H9 (cell line): ENCODE results near the gene ICAM2. TPM values are rescaled to one million over a fixed set of nuclear protein-coding genes. Genes with fewer than 3 reads are reported as not detected.

Experiments
- DNase-seq: peaks from one replicate; pipeline ENCODE4 v3.0.0-alpha.2; 2017
- H2AFZ ChIP-seq: one replicate; pipeline ENCODE4 v1.6.1; 2013; ENCODE audit warnings: mild to moderate bottlenecking, low read length, control low read depth, moderate library complexity
- H2AK5ac ChIP-seq: 2 replicates; pipeline ENCODE4 v1.6.1; 2013; ENCODE audit warnings: low read length, control low read depth, mixed read lengths; ENCODE audit not compliant: insufficient read length
- H2BK120ac ChIP-seq: one replicate; pipeline ENCODE4 v1.6.1; 2013; ENCODE audit warnings: low read depth, mild to moderate bottlenecking, low read length, control low read depth, inconsistent platforms; ENCODE audit not compliant: poor library complexity, severe bottlenecking
- H2BK12ac ChIP-seq: 2 replicates; pipeline ENCODE4 v1.6.1; 2013; ENCODE audit warnings: low read length, control low read depth, mixed read lengths, low read depth; ENCODE audit not compliant: insufficient read length
- H2BK15ac ChIP-seq: 2 replicates; pipeline ENCODE4 v1.6.1; 2013; ENCODE audit warnings: low read depth, low read length, control low read depth
- H2BK20ac ChIP-seq: one replicate; pipeline ENCODE4 v1.6.1; 2013; ENCODE audit warnings: low read depth, mild to moderate bottlenecking, low read length, control low read depth, inconsistent platforms; ENCODE audit not compliant: poor library complexity, severe bottlenecking
- H2BK5ac ChIP-seq: 2 replicates; pipeline ENCODE4 v1.6.1; 2013; ENCODE audit warnings: low read length, control low read depth, mixed read lengths; ENCODE audit not compliant: insufficient read length
- H3K14ac ChIP-seq: 2 replicates; pipeline ENCODE4 v1.6.1; 2013; ENCODE audit warnings: low read length, control low read depth; ENCODE audit not compliant: insufficient read depth
- H3K18ac ChIP-seq: 2 replicates; pipeline ENCODE4 v1.6.1; 2013; ENCODE audit warnings: low read depth, mild to moderate bottlenecking, mixed read lengths, low read length, control low read depth; ENCODE audit not compliant: insufficient read length
- H3K23ac ChIP-seq: 2 replicates; pipeline ENCODE4 v1.6.1; 2013; ENCODE audit warnings: low read length, control low read depth, mixed read lengths, low read depth; ENCODE audit not compliant: insufficient read length
- H3K23me2 ChIP-seq: 2 replicates; pipeline ENCODE4 v1.6.1; 2013; ENCODE audit warnings: low read depth, mild to moderate bottlenecking, mixed read lengths, low read length, control low read depth; ENCODE audit not compliant: insufficient read length, poor library complexity, severe bottlenecking
- H3K27ac ChIP-seq: 2 replicates; pipeline ENCODE4 v1.5.1; 2013; ENCODE audit warnings: low read length, control low read depth, mixed read lengths, low read depth; ENCODE audit not compliant: insufficient read length
- H3K27me3 ChIP-seq: 2 replicates; pipeline ENCODE4 v1.6.1; 2013; ENCODE audit warnings: low read length, control low read depth, inconsistent platforms; ENCODE audit not compliant: insufficient read depth
- H3K4ac ChIP-seq: 2 replicates; pipeline ENCODE4 v1.6.1; 2013; ENCODE audit warnings: low read depth, mild to moderate bottlenecking, control low read depth, inconsistent platforms, low read length, moderate library complexity
- H3K4me1 ChIP-seq: 2 replicates; pipeline ENCODE4 v1.6.1; 2013; ENCODE audit warnings: low read length, control low read depth, inconsistent platforms; ENCODE audit not compliant: insufficient read depth
- H3K4me2 ChIP-seq: 2 replicates; pipeline ENCODE4 v1.6.1; 2013; ENCODE audit warnings: low read length, control low read depth, mixed read lengths; ENCODE audit not compliant: insufficient read length, insufficient read depth
- H3K56ac ChIP-seq: 2 replicates; pipeline ENCODE4 v1.6.1; 2013; ENCODE audit warnings: low read depth, mild to moderate bottlenecking, mixed read lengths, low read length, control low read depth; ENCODE audit not compliant: insufficient read length
- H3K79me1 ChIP-seq: 2 replicates; pipeline ENCODE4 v1.6.1; 2013; ENCODE audit warnings: low read depth, mild to moderate bottlenecking, moderate library complexity, low read length, control low read depth, inconsistent platforms; ENCODE audit not compliant: insufficient read depth, poor library complexity, severe bottlenecking
- H3K79me2 ChIP-seq: 2 replicates; pipeline ENCODE4 v1.6.1; 2013; ENCODE audit warnings: low read length, control low read depth, inconsistent platforms; ENCODE audit not compliant: insufficient read depth
- H3K9ac ChIP-seq: 2 replicates; pipeline ENCODE4 v1.6.1; 2013; ENCODE audit warnings: low read length, control low read depth, mixed read lengths; ENCODE audit not compliant: insufficient read length; ENCODE audit errors: extremely low read depth
- H3K9me3 ChIP-seq: one replicate; pipeline ENCODE4 v1.6.1; 2013; ENCODE audit warnings: low read depth, low read length, inconsistent platforms; ENCODE audit not compliant: control insufficient read depth
- H3T11ph ChIP-seq: one replicate; pipeline ENCODE4 v1.6.1; 2013; ENCODE audit warnings: mild to moderate bottlenecking, low read length, control low read depth, inconsistent platforms
- H4K20me1 ChIP-seq: one replicate; pipeline ENCODE4 v1.6.1; 2013; ENCODE audit not compliant: control insufficient read depth, insufficient read length, insufficient read depth
- H4K5ac ChIP-seq: 2 replicates; pipeline ENCODE4 v1.6.1; 2013; ENCODE audit warnings: low read depth, mild to moderate bottlenecking, mixed read lengths, low read length, control low read depth; ENCODE audit not compliant: insufficient read length
- H4K8ac ChIP-seq: replicated peaks from 2 replicates; pipeline ENCODE4 v1.6.1; 2013; ENCODE audit warnings: low read length, control low read depth, mixed read lengths, low read depth; ENCODE audit not compliant: insufficient read length
- H4K91ac ChIP-seq: 2 replicates; pipeline ENCODE4 v1.6.1; 2013; ENCODE audit warnings: low read depth, mild to moderate bottlenecking, moderate library complexity, mixed read lengths, low read length, control low read depth; ENCODE audit not compliant: insufficient read length
- H3K27ac Mint-ChIP-seq, 3 experiments: 2 replicates in 2 of 3; 3 replicates in 1 of 3; pipeline ENCODE4 v1.8.0; 2020 to 2021; ENCODE audit warnings: mixed read lengths in 3 of 3, mild to moderate bottlenecking in 1 of 3, moderate library complexity in 1 of 3
- H3K27me3 Mint-ChIP-seq: 2 replicates; pipeline ENCODE4 v1.8.0; 2021; ENCODE audit warnings: low read depth, mild to moderate bottlenecking, moderate library complexity, mixed read lengths
- H3K36me3 Mint-ChIP-seq, 3 experiments: 2 replicates in 2 of 3; 3 replicates in 1 of 3; pipeline ENCODE4 v1.8.0; 2020 to 2021; ENCODE audit warnings: low read depth in 3 of 3, mixed read lengths in 3 of 3; ENCODE audit not compliant: insufficient read depth in 1 of 3
- H3K4me1 Mint-ChIP-seq, 2 experiments: 2 replicates each; pipeline ENCODE4 v1.8.0; 2020; ENCODE audit warnings: mixed read lengths in 2 of 2
- H3K4me3 Mint-ChIP-seq, 2 experiments: 2 replicates in 1 of 2; 3 replicates in 1 of 2; pipeline ENCODE4 v1.8.0; 2020 to 2021; ENCODE audit warnings: mild to moderate bottlenecking in 2 of 2, mixed read lengths in 2 of 2, moderate library complexity in 1 of 2
- H3K9me3 Mint-ChIP-seq, 2 experiments: 2 replicates in 1 of 2; 3 replicates in 1 of 2; pipeline ENCODE4 v1.8.0; 2020; ENCODE audit warnings: mild to moderate bottlenecking in 2 of 2, mixed read lengths in 2 of 2, moderate library complexity in 1 of 2
- WGBS: extraction: QIAGEN DNeasy Blood & Tissue Kit; methylation state at CpG from one replicate; pipeline ENCODE4 v1.1.7; 2013; ENCODE audit warnings: missing lambda C conversion rate, low lambda C conversion rate, mixed read lengths; ENCODE audit not compliant: insufficient read length; ENCODE audit errors: extremely low coverage; 5-methylcytosine and 5-hydroxymethylcytosine counted together
- total RNA-seq: library from RNA; stranded (reverse); gene quantifications from 2 replicates; pipeline ENCODE4 v1.2.1, GENCODE V29; 2021
- TF ChIP-seq, protein P1 (sequence below): fragments of 200-600 bp; sonication (generic); conservative IDR thresholded peaks from 3 replicates; pipeline ENCODE4 v1.8.0; 2021; ENCODE audit warnings: antibody characterized with exemption, mild to moderate bottlenecking

Gene ICAM2
- total RNA-seq, 1 experiment from 2014 or later, result 0.28 TPM

DNA sequence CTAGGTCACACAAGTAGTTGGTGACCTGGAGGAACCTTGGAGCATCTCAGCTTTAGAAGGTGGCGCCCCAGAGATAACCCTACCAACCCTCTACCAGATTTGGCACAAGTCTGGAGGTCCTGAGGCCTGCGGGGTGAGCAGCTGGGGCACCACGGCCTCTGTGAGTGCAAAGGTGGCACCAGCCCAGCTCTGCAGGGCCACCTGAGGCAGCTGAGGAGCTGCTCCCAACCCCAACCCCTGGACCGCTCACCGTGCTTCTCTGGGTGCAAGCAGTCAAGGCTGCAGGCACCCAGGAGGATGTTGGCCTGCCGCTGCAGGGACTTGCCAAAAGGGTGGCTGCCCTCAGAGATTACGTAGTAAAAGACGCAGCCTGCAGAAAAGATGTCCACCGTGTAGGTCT is 28.4 kb upstream of the ICAM2 start:
- H3T11ph ChIP-seq, result no peak overlapping the region
- no peak overlapping the region for H3K27ac ChIP-seq
- H3K9me3 Mint-ChIP-seq, result no peaks in the 10 kb centered on the region
- no peaks in the 10 kb centered on the region for H3K79me2 ChIP-seq
- no peak overlapping the region for H3K14ac ChIP-seq
- no peak overlapping the region for H2AFZ ChIP-seq
- peaks cover 0 to 2% of the 10 kb centered on the region in 2 experiments; a peak in 1 of 4 replicates for H3K4me1 Mint-ChIP-seq
- DNase-seq, result no peak
- no peaks in the 10 kb centered on the region for H3K27me3 ChIP-seq
- no peak overlapping the region for H2BK120ac ChIP-seq
- H3K27ac Mint-ChIP-seq, result no peak overlapping the region
- no peak overlapping the region for H2AK5ac ChIP-seq
- no peak overlapping the region for H2BK15ac ChIP-seq
- H3K4me2 ChIP-seq, result no peak overlapping the region
- H4K5ac ChIP-seq, result no peak overlapping the region
- H3K56ac ChIP-seq, result no peak overlapping the region
- no peak overlapping the region for H2BK5ac ChIP-seq
- H3K4ac ChIP-seq, result no peak overlapping the region
- H3K79me1 ChIP-seq, result no peaks in the 10 kb centered on the region
- H3K4me3 Mint-ChIP-seq, result no peak overlapping the region
- H3K9ac ChIP-seq, result no peak overlapping the region
- no peak overlapping the region for H2BK12ac ChIP-seq
- H4K20me1 ChIP-seq, result no peaks in the 10 kb centered on the region
- no peak overlapping the region for H4K8ac ChIP-seq
- no peaks in the 10 kb centered on the region for H3K23me2 ChIP-seq
- no peak overlapping the region for H3K18ac ChIP-seq
- H3K23ac ChIP-seq, result no peak overlapping the region
- no peak overlapping the region for H2BK20ac ChIP-seq
- TF ChIP-seq, protein P1, sequence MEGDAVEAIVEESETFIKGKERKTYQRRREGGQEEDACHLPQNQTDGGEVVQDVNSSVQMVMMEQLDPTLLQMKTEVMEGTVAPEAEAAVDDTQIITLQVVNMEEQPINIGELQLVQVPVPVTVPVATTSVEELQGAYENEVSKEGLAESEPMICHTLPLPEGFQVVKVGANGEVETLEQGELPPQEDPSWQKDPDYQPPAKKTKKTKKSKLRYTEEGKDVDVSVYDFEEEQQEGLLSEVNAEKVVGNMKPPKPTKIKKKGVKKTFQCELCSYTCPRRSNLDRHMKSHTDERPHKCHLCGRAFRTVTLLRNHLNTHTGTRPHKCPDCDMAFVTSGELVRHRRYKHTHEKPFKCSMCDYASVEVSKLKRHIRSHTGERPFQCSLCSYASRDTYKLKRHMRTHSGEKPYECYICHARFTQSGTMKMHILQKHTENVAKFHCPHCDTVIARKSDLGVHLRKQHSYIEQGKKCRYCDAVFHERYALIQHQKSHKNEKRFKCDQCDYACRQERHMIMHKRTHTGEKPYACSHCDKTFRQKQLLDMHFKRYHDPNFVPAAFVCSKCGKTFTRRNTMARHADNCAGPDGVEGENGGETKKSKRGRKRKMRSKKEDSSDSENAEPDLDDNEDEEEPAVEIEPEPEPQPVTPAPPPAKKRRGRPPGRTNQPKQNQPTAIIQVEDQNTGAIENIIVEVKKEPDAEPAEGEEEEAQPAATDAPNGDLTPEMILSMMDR, result no peak
- no peaks in the 10 kb centered on the region for H3K9me3 ChIP-seq
- H3K27me3 Mint-ChIP-seq, result no peaks in the 10 kb centered on the region
- WGBS, result no CpG with 5 or more reads among the region's 9 CpGs
- no peaks in the 10 kb centered on the region for H3K4me1 ChIP-seq
- H3K36me3 Mint-ChIP-seq, result peaks cover 0 to 13% (median 0%) of the 10 kb centered on the region in 3 experiments; a peak in 4 of 7 replicates
- no peak overlapping the region for H4K91ac ChIP-seq
